Endothelial cell of umbilical vein (primary cell): ENCODE results near the gene SART3. TPM values are rescaled to one million over a fixed set of nuclear protein-coding genes. Genes with fewer than 3 reads are reported as not detected.

Experiments used
- BruUV-seq: library from RNA; stranded (reverse); fragments of 400-500 nt; replicated peaks from 2 replicates; lab custom pipeline; 2021; lab: Mats Ljungman, UMichigan
- CTCF ChIA-PET: fragments of 300-600, 350-600 bp; sonication (Branson Sonifier 250); formaldehyde crosslinking; loops from one replicate; lab custom pipeline; 2021; ENCODE audit warnings: antibody characterized with exemption, inconsistent platforms; lab: Charles Lee
- POLR2A ChIA-PET: fragments of 300-600, 350-600 bp; sonication (Branson Sonifier 250); formaldehyde crosslinking; loops from one replicate; lab custom pipeline; 2021; ENCODE audit warnings: antibody characterized with exemption, inconsistent platforms; lab: Charles Lee
- DNase-seq: peaks from one replicate; pipeline ENCODE4 v3.0.0-alpha.2; 2011; ENCODE audit warnings: low read depth, low spot score
- FAIRE-seq: peaks from 2 replicates; lab custom pipeline; 2011; peaks lifted over from hg19 to GRCh38; lab: Jason Lieb, UNC
- H2AFZ ChIP-seq: 2 replicates; pipeline ENCODE4 v1.6.0; 2012; ENCODE audit warnings: low read depth, low read length, control low read depth, inconsistent platforms
- H3K27ac ChIP-seq: 2 replicates; pipeline ENCODE4 v1.5.1; 2011; ENCODE audit warnings: low read depth, mild to moderate bottlenecking, control low read depth, low read length, moderate library complexity; ENCODE audit not compliant: insufficient read depth
- H3K27me3 ChIP-seq, 2 experiments: 2 replicates each; pipeline versions ENCODE4 v1.6.0 to v1.6.1; 2011; ENCODE audit warnings: low read length in 2 of 2, mixed read lengths in 1 of 2; ENCODE audit not compliant: control insufficient read depth in 2 of 2, insufficient read depth in 2 of 2
- H3K36me3 ChIP-seq, 2 experiments: 2 replicates in 1 of 2; 3 replicates in 1 of 2; pipeline ENCODE4 v1.5.1; 2011; ENCODE audit warnings: low read length in 2 of 2, mild to moderate bottlenecking in 1 of 2, moderate library complexity in 1 of 2; ENCODE audit not compliant: control insufficient read depth in 2 of 2, insufficient read depth in 2 of 2; ENCODE audit errors: extremely low read depth in 1 of 2
- H3K4me1 ChIP-seq: 3 replicates; pipeline ENCODE4 v1.5.1; 2011; ENCODE audit warnings: mild to moderate bottlenecking, low read length; ENCODE audit not compliant: control insufficient read depth, insufficient read depth; ENCODE audit errors: extremely low read depth
- H3K4me2 ChIP-seq: 2 replicates; pipeline ENCODE4 v1.6.1; 2011; ENCODE audit warnings: low read length, control low read depth, mixed read lengths; ENCODE audit not compliant: insufficient read depth
- H3K4me3 ChIP-seq, 3 experiments: fragments of 200-600 bp in 1 of 3; sonication (generic), shearing (Covaris generic) in 1 of 3; replicated peaks in 1 of 3; 2 replicates each; pipeline ENCODE4 v1.5.1; 2011 to 2016; ENCODE audit warnings: control low read depth in 3 of 3, low read length in 3 of 3, mild to moderate bottlenecking in 2 of 3, inconsistent platforms in 1 of 3, low read depth in 1 of 3, moderate library complexity in 1 of 3; ENCODE audit not compliant: insufficient read depth in 1 of 3
- H3K79me2 ChIP-seq: 2 replicates; pipeline ENCODE4 v1.6.0; 2012; ENCODE audit warnings: low read length, inconsistent platforms; ENCODE audit not compliant: control insufficient read depth, insufficient read depth
- H3K9ac ChIP-seq: replicated peaks from 2 replicates; pipeline ENCODE3; 2011; ENCODE audit warnings: low read length, control low read depth; ENCODE audit not compliant: insufficient read depth; ENCODE audit errors: extremely low read depth
- H3K9me1 ChIP-seq: replicated peaks from 3 replicates; pipeline ENCODE4 v1.6.0; 2011; ENCODE audit warnings: mild to moderate bottlenecking, low read length; ENCODE audit not compliant: control insufficient read depth, insufficient read depth; ENCODE audit errors: extremely low read depth
- H3K9me3 ChIP-seq: replicated peaks from 2 replicates; pipeline ENCODE4 v1.5.1; 2012; ENCODE audit warnings: low read length, inconsistent platforms; ENCODE audit not compliant: control insufficient read depth, insufficient read depth
- H4K20me1 ChIP-seq: replicated peaks from 2 replicates; pipeline ENCODE3; 2011; ENCODE audit warnings: mild to moderate bottlenecking, low read length; ENCODE audit not compliant: control insufficient read depth, insufficient read depth; ENCODE audit errors: extremely low read depth
- EZH2 ChIP-seq: IDR thresholded peaks from 2 replicates; pipeline ENCODE4 v1.6.1; 2012; ENCODE audit warnings: borderline replicate concordance, low read depth, mild to moderate bottlenecking, moderate library complexity, low read length, inconsistent platforms; ENCODE audit not compliant: severe bottlenecking
- FOS ChIP-seq: IDR thresholded peaks from 2 replicates; pipeline ENCODE4 v1.6.1; 2011; ENCODE audit warnings: mild to moderate bottlenecking, low read length, moderate library complexity, borderline replicate concordance; ENCODE audit not compliant: insufficient read depth
- GATA2 ChIP-seq: IDR thresholded peaks from 2 replicates; pipeline ENCODE4 v1.7.0; 2011; ENCODE audit warnings: low read depth, mild to moderate bottlenecking, moderate library complexity, mixed read lengths, low read length; ENCODE audit not compliant: insufficient read length, insufficient read depth
- JUN ChIP-seq: IDR thresholded peaks from 2 replicates; pipeline ENCODE4 v1.6.1; 2011; ENCODE audit warnings: borderline replicate concordance, low read depth; ENCODE audit not compliant: insufficient read length, insufficient read depth
- MYC ChIP-seq: IDR thresholded peaks from one replicate; pipeline ENCODE4 v1.6.1; 2011; ENCODE audit warnings: mild to moderate bottlenecking, low read depth, low read length
- POLR2A ChIP-seq: IDR thresholded peaks from 2 replicates; pipeline ENCODE4 v1.6.1; 2012; ENCODE audit warnings: low read depth, mild to moderate bottlenecking, control low read depth, low read length
- POLR2AphosphoS5 ChIP-seq: IDR thresholded peaks from 2 replicates; pipeline ENCODE4 v1.6.1; 2012; ENCODE audit warnings: low read depth, mild to moderate bottlenecking, control low read depth, low read length, moderate library complexity; ENCODE audit not compliant: insufficient read depth
- dilution Hi-C: fragments of 300-500 bp; cut with MboI; formaldehyde crosslinking; loops from one replicate; pipeline ENCODE4 v1.15.0; 2019; ENCODE audit warnings: low sequenced_read_pairs; ENCODE audit not compliant: extremely low pct_ligation_motif_present
- intact Hi-C: fragments of 100-400 bp; cut with micrococcal nuclease; formaldehyde crosslinking; loops from one replicate; pipeline ENCODE4 v1.10.0; 2022
- polyA plus RNA-seq, 4 experiments: library from polyadenylated mRNA; depleted of rRNA in 3 of 4; stranded (reverse) in 3 of 4; unstranded in 1 of 4; fragments of >200 nt; gene quantifications; 2 replicates each; pipeline versions ENCODE4 v1.2.1 to v1.2.3, GENCODE V29; 2011 to 2012; ENCODE audit warnings: missing spikeins in 1 of 4
- total RNA-seq: library from RNA; stranded (reverse); gene quantifications from 2 replicates; pipeline ENCODE4 v1.2.3, GENCODE V29; 2021
- TF ChIP-seq, protein P1 (sequence below), 2 donors: IDR thresholded peaks; 1 replicate in 1 of 2; 2 replicates in 1 of 2; pipeline ENCODE4 v1.5.1; 2011; ENCODE audit warnings: low read length in 2 of 2, mild to moderate bottlenecking in 2 of 2, moderate library complexity in 2 of 2, control low read depth in 1 of 2, inconsistent platforms in 1 of 2, low read depth in 1 of 2; ENCODE audit not compliant: insufficient read depth in 1 of 2; ENCODE audit errors: extremely low read depth in 1 of 2
- TF ChIP-seq, protein P2 (sequence below): IDR thresholded peaks from 2 replicates; pipeline ENCODE4 v1.6.1; 2011; ENCODE audit not compliant: insufficient read depth, insufficient read length

Gene SART3
- total and polyA plus RNA-seq, 2 donors (not counting 3 experiments of a cell fraction or from before 2014, with no cell fraction given) = 13.9 to 50.7 TPM

DNA sequence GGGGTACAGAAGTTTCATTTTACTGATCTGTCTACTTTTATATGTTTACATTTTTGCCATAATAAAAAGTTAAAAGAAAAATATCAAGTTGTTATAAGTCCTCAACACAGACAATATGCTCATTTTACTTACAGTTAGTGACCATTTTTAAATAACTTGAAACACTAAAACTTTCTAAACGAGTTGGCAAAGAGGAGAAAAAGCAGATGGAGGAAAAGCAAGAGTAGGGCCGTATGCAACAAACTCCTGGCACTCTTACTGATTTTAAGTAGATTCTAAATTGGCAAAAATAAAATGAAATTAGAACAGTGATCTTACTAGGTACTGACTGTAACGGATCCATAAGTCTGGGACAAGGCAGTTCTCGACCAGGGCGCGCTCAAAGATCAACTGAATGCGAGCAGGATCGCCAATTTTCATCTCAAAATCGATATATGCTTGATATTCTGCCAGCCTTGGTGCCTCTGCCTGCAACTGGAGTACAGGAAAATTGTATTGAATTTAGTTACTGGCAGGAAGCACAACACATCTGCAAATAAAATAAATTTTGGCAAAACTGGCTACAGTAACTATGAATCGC lies 22.3 kb downstream of the SART3 start:
- FAIRE-seq (no peak), DNase-seq (no peak)
- no peak overlapping the region for H3K4me3 ChIP-seq
- no peaks in the 10 kb centered on the region for H3K27me3 ChIP-seq
- ChIA-PET CTCF (no interaction called here), POLR2A (no interaction called here)
- H3K36me3 ChIP-seq = peaks cover 9 to 29% of the 10 kb centered on the region in 2 experiments
- intact Hi-C loops = no loop called here
- dilution Hi-C loops = no loop called here
- no peak overlapping the region for H3K4me2 ChIP-seq
- H3K9me1 ChIP-seq = no peaks in the 10 kb centered on the region
- no peak overlapping the region for H2AFZ ChIP-seq
- no peak overlapping the region for H3K27ac ChIP-seq
- no TSS peak for BruUV-seq
- no peaks in the 10 kb centered on the region for H3K4me1 ChIP-seq
- H3K9ac ChIP-seq = no peak overlapping the region
- H4K20me1 ChIP-seq = no peaks in the 10 kb centered on the region
- TF ChIP-seq JUN (no peak), EZH2 (no peak), MYC (no peak), POLR2AphosphoS5 (no peak), POLR2A (no peak), FOS (no peak), GATA2 (no peak)
- TF ChIP-seq, protein P1, sequence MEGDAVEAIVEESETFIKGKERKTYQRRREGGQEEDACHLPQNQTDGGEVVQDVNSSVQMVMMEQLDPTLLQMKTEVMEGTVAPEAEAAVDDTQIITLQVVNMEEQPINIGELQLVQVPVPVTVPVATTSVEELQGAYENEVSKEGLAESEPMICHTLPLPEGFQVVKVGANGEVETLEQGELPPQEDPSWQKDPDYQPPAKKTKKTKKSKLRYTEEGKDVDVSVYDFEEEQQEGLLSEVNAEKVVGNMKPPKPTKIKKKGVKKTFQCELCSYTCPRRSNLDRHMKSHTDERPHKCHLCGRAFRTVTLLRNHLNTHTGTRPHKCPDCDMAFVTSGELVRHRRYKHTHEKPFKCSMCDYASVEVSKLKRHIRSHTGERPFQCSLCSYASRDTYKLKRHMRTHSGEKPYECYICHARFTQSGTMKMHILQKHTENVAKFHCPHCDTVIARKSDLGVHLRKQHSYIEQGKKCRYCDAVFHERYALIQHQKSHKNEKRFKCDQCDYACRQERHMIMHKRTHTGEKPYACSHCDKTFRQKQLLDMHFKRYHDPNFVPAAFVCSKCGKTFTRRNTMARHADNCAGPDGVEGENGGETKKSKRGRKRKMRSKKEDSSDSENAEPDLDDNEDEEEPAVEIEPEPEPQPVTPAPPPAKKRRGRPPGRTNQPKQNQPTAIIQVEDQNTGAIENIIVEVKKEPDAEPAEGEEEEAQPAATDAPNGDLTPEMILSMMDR (IDR thresholded peaks at IDR 0.05; ENCODE audit: extremely low read depth in 1 of 2, insufficient read depth in 1 of 2, low read depth in 1 of 2, low read length in 2 of 2) = no peak
- TF ChIP-seq, protein P2, sequence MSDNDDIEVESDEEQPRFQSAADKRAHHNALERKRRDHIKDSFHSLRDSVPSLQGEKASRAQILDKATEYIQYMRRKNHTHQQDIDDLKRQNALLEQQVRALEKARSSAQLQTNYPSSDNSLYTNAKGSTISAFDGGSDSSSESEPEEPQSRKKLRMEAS = no peak
- H3K79me2 ChIP-seq = peaks cover 33% of the 10 kb centered on the region
- no peaks in the 10 kb centered on the region for H3K9me3 ChIP-seq
